HL-60 (cell line): ENCODE results near the gene SEPTIN11.

Source experiments
- DNase-seq, 2 experiments: peaks; one replicate each; pipeline ENCODE4 v3.0.0-alpha.2; 2010 to 2020; ENCODE audit warnings: low read depth in 1 of 2, low spot score in 1 of 2
- H3K27ac ChIP-seq: fragments of 250-450 bp; sonication (Bioruptor Pico); replicated peaks from 2 replicates; pipeline ENCODE4 v1.5.1; 2020; ENCODE audit warnings: mild to moderate bottlenecking, moderate library complexity
- H3K27me3 ChIP-seq: fragments of 250-450 bp; sonication (Bioruptor Pico); 2 replicates; pipeline ENCODE4 v1.5.1; 2021; ENCODE audit warnings: mild to moderate bottlenecking, moderate library complexity; ENCODE audit not compliant: insufficient read depth, poor library complexity, severe bottlenecking
- H3K4me3 ChIP-seq: replicated peaks from 2 replicates; pipeline ENCODE4 v1.5.1; 2011; ENCODE audit warnings: mild to moderate bottlenecking, control low read depth, low read length; ENCODE audit not compliant: insufficient read depth
- CTCF ChIP-seq: IDR thresholded peaks from one replicate; pipeline ENCODE4 v1.5.1; 2011; ENCODE audit warnings: low read length, control low read depth, inconsistent platforms; ENCODE audit not compliant: insufficient read depth
- GABPA ChIP-seq: IDR thresholded peaks from 2 replicates; pipeline ENCODE4 v1.6.1; 2012; ENCODE audit warnings: low read depth
- POLR2AphosphoS5 ChIP-seq: IDR thresholded peaks from 2 replicates; pipeline ENCODE4 v1.6.1; 2012; ENCODE audit warnings: low read depth
- REST ChIP-seq: IDR thresholded peaks from 2 replicates; pipeline ENCODE4 v1.6.1; 2012; ENCODE audit warnings: low read depth; ENCODE audit not compliant: insufficient replicate concordance
- SPI1 ChIP-seq: IDR thresholded peaks from 2 replicates; pipeline ENCODE4 v1.6.1; 2012; ENCODE audit warnings: low read depth, mild to moderate bottlenecking, borderline replicate concordance

Gene SEPTIN11

GRCh38 chr4:76951672-76952010, 2.1 kb downstream of the SEPTIN11 start:
- TF ChIP-seq SPI1 (no peak), REST (no peak), GABPA (no peak), POLR2AphosphoS5 (no peak), CTCF (no peak)
- H3K27me3 ChIP-seq = no peaks in the 10 kb centered on the region
- H3K4me3 ChIP-seq = no peak overlapping the region
- no peak overlapping the region for H3K27ac ChIP-seq
- DNase-seq = no peak

GRCh38 chr4:76952071-76952470, 2.5 kb downstream of the SEPTIN11 start:
- H3K4me3 ChIP-seq = no peak overlapping the region

More at GRCh38 chr4:76952071-76952470, 2.5 kb downstream of the SEPTIN11 start:
- Histone ChIP-seq H3K27me3 (no peaks in the 10 kb centered on the region), H3K27ac (no peak overlapping the region)
- DNase-seq = no peak
- no peak for TF ChIP-seq GABPA
- no peak for TF ChIP-seq SPI1
- TF ChIP-seq CTCF = no peak
- no peak for TF ChIP-seq POLR2AphosphoS5
- TF ChIP-seq REST = no peak
